HG03135 (cell line): ENCODE results near the gene RNASEH2B.

Experiments
- ATAC-seq: cut with Tn5 transposase; IDR thresholded peaks from one replicate; pipeline ENCODE4 v1.9.1; 2021; ENCODE audit warnings: mild to moderate bottlenecking, moderate library complexity; ENCODE audit not compliant: unreplicated experiment

Gene RNASEH2B

DNA sequence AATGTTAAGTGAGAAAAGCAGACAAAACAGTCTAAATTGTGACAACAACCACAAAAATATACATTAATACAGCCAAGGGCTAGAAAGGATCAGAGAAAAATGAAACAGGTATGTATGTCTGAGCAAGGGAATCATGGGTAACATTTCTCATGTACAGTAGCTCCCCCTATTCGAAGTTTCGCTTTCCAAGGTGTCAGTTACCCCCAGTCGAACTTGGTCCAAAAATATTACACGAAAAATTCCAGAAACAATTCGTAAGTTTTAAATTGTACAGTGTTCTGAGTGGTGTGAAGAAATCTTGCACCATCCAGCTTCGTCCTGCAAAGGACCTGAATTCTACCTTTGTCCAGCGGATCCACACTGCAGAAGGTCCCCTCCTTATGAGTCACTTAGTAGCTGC lies 1.8 kb upstream of the RNASEH2B start:
- no peak for ATAC-seq

DNA sequence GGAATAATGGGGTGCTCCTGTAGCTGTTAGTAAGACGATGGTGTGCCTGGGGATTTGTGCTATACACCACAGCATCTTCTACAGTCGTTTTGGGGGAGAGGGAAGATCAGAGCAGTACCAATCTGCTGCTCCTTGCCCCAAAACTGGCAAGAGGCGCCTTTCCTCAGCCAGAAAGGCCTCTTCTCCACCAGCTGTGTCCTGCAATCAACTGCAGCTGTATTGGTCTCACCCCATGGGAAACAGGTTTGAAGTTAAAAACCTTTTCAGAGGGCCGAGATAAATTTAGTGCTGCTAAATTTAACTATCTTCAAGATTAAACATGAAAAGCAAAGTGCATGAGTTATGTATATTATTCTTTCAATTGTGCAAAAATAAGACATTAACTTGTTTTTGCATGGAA lies 1.2 kb upstream of the RNASEH2B start:
- no peak for ATAC-seq

DNA sequence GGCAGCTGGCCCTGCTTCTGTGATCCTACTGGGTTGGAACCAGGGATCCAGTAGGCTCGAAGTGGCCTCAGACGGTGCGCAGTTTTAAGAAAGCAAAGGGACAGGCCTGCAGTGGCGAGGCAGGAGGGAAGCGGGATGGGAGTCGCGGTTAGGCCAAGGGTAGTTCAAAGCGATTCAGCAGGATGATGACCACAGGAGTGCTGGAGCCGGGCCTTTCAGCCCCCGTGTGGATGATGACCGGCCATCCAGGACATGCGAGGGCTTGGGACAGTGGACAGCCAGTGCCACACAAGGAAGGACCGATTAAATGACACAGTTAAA lies 854 bp downstream of the RNASEH2B start:
- ATAC-seq = no peak

DNA sequence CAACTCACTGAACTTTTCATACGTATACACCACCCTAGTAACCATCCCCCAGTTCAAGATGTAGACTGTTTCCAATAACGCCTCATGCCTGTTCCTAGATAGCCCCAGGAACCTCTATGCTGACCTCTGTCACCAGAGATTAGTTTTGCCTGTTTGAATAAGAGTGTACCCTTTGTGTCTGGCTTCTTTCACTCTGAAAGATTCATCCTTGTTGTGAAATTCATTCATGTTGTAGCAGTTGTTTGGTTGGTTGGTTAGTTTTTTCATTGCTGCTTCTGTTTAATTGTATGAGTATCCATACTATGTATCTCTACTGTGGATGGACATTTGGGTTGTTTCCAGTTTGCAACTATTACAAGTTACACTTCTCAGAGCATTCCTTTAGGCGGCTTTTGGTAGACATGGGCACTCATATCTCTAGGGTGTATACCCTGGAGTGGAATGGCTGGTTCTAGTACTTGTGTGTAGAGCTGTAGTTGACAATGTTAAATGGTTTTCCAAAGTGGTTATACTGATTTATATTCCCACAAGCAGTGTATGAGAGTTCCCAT lies 1.6 kb downstream of the RNASEH2B start:
- no peak for ATAC-seq

DNA sequence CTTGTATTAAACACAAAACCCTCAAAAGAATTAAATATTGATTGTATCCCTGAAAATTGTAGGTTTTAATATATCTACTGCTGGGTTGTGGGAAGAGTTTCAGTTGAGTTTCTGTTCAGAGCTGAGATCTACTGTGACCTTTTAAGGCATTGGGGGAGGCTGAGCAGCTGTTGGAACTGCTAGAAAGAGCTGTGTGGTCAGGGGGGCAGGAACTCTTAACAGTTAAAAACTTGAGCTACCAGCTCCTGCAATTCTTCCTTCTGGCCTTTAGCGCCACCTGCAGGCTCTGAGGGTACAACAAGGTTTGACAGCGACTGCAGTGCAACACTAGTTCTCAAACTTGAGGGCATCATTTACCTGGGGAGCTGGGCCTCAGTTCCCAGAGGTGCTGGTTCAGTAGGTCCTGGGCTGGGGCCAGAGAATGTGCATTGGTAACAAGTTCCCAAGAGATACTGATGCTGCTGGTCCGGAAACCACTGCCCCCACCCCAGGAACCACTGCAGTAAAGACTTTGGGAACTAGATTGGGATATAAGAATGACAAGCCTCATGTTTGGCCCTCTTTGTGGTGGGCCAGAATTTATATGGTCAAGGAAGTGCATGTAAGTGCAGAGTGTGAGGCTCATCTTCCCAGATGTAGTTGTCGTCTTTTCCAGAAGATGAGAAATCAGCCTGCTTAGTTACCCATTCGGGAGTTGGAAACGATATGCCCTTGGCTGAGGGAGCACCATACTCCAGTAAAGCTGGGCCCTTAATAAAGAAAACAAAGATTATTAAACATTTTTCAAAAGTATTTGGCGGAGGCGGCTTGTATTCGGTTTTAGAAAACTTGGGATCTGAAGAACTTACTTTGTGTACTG lies 2.6 kb downstream of the RNASEH2B start:
- peak; percentile 46 for ATAC-seq

DNA sequence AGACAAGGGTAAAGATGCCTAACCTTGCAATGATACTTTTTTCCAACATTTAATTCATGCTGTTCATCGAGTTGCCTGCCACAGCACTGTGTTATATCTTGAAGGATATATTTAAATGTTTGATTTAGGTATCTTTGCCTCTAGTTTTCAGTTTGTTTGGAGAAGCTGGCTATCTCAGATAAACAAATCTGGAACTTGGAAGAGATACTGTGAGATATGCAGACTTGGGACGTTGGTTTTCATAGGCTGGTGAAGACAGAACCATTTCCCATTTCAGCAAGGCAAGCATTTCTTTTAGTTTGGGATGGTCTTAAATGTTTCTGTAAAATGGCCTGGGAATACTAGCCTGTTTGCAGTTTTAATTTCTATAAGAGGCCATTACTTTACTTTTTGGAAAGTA lies 3.3 kb downstream of the RNASEH2B start:
- ATAC-seq = no peak

DNA sequence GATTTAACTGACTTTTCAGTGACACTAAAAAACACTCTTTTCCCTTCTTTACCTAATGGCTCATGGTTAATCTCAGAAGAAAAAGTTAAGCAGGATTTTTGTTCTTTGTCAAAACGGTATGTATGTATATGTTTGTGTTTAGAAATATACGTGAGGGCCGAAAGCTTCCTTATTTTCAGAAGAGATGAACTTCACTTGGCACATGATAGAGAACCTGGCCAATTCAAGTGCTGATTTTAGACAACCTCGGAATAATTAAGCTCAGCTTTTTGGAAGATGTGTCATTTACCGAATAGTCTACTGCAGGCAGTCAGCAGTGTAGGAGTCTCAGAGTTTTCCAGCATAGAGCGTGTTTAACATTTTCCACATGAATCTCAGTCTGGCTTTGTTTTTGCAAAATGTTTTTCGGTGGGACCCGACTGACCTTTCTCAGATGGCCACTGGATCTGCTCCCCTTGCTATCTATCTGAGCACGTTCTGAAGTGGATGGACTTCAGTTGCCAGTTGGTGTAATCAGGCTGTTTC lies 4.6 kb downstream of the RNASEH2B start:
- ATAC-seq = no peak

DNA sequence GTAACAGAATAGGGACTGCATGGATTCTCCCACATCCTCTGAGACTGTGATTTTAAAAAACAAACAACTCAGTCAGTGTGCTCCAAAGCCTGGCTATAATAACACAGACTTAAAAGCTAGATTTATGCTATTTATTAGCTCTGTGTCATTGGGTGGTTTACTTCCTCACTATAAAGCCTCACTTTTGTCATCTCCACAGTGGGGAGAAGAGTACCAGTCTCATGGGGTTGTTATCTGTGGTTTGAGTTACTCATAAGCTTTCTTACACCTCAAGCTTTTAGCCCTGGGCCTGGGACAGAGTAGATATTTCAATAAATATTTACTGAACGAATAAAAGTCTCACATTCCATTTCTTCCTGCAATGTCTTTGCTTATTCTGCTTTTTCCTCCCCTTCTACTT lies 5.3 kb downstream of the RNASEH2B start:
- ATAC-seq = no peak

DNA sequence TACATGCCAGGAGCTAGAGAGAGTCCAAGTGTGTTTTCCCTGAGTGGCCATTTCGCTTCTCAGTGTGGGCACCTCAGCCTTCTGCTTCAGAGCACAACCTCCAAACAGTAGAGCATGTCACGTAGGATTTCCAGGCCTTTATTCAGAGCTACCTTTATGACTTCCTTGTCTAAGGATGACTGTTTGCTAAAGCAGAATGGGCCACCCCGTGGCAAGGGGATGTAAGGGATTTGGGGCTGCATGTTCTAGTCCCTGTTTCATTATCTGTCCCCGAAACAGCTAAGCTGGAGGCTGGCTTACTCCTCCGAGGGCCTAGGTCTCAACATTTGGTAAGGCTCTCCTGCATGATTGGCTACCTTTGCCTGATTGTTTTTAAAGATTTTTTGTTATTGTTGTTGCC lies 6.0 kb downstream of the RNASEH2B start:
- ATAC-seq = no peak

DNA sequence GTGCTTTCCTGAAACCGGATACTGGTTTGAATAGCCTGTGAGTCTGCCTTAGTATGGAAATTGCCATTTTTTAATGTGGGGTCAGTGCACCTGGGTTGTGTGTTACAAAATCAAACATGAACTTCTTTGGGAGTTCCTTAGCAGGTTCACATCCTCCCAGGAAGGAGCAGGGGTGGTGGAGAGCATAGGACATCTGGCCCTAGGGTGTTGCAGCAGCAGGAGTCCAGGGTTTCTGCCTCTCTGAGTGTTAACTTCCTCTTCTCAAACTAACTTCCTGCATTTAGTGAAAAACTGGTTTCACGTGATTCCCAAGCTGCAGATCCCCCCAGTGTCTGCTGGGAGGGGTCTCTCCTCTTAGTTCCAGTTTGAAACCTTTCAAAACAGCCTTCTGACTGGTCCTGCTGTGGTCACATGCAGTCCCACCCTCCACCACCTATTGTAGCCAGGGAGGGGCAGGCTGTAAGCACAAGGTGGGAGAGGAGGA lies 7.2 kb downstream of the RNASEH2B start:
- ATAC-seq = no peak

DNA sequence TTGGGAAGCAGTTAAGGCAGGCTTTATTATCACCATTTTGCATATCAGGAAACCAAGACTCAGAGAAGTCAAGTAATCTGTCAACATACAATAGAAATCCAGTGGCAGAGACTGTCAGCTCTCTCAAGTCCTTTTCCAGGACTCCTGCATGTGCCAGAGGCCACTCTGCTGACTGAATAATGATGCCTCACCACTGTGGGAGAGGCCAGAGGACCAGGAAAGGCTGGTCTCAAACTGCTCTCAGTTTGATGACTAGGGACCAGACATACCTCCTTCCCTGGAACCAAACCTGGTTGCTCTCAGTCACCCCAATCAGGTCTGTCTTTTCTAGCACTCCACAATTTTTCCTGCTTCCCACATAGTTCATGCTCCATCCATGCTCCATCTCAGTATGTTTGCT lies 8.0 kb downstream of the RNASEH2B start:
- ATAC-seq = no peak

DNA sequence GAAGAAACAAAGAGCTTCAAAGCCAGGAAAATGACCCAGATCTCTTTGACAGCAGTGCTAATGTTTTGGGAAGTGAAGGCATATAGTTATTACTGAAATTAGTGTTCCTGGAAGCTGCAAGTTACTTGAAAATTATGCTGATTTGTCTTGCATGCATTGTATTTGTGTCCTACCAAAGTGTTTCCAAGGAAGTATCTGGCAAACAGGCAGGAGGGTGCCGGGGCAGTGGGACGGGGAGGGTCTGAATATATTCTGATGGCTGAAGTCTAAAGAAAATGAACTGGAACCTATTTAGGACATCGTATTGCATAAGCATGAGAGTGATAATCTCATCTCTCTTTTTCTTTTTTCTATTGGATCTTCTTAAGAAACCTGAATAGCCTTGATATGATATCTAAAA lies 9.0 kb downstream of the RNASEH2B start:
- ATAC-seq = no peak

DNA sequence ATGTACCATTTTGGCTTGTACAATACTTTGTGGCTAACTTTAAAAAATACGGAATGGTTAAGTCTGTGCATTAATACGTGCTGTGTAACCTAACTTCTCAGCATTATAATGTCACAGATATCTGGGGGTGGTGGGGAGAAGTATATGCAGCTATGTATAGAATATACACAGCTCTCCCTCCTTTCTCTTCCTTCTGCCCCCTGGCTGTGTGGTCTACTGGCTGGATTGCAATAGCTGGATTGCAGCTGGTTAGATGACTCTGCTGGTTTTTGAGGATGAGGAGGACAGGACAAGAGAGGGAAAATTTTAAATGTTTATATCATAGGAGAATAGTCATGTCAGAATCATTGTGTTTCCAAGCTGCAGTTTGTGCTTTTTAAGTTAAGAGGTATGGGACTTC lies 9.7 kb downstream of the RNASEH2B start:
- ATAC-seq = no peak

DNA sequence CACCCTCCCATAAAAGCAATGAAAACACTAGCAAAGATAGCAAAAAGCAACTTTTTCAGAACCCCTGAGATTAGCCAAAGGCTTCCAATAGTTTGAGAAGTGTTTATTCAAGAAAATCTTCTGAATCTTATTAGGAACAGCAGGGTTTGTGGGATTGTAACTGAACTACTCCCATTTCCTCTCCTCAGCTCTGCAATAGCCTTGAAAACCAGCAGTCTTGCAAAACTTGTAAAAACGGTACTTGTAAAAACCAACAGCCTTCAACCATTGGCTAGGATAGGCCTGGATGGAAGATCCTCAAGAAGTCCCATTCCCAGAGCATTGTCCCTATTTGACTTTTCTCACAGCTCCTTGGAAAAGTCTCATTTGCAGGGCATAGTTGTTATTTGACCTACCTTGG lies 12.1 kb downstream of the RNASEH2B start:
- ATAC-seq = no peak

DNA sequence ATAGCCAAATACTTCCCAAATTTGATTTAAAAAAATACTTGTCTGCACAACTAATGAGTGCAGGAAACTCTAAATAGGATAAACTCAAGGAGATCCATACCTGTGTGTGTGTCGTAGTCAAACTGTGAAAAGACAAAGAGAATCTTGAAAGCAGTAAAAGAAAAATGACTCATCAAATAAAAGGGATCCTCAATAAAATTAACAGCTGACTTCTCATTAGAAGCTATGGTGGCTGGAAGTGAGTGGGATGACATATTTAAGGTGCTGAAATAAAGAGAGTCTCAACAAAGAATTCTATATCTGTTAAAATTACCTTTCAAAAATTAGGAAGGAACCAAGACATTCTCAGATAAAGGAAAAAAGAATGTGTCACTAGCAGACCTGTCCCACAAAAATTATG lies 13.7 kb downstream of the RNASEH2B start:
- ATAC-seq = no peak

DNA sequence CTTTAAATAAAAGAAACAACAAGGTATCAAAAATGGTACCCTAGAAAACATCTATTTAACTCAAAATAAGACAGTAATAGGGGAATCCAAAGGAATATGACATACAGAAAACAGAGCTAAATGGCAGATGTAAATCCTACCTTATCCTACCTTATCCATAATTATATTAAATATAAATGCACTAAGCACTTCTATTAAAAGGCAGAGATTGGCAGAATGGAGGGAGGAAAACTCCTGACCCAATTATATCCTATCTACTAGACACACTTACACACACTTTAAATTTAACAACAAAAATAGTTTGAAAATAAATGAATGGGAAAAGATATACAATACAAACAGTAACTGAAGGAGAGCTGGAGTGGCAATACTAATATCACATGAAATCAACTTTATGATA lies 14.4 kb downstream of the RNASEH2B start:
- ATAC-seq = no peak

DNA sequence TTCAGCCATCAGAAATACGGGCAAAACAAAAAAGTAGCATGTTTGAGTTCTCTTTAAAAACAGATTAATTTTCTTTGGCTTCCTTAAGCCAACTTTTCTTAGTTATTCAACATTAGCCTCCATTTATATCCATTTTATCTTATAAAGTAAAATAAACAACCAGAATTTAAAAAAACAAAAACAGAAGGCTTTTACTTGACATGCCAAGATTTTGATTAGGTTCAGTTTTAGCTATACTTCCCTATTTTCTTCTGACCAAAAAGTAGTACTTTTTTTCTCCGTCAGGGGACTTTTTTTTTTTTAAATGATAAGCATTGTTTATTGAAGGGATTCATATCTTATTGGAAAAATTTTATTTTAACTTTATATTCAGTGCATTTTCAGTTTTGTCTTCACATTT lies 18.1 kb downstream of the RNASEH2B start:
- ATAC-seq = no peak

DNA sequence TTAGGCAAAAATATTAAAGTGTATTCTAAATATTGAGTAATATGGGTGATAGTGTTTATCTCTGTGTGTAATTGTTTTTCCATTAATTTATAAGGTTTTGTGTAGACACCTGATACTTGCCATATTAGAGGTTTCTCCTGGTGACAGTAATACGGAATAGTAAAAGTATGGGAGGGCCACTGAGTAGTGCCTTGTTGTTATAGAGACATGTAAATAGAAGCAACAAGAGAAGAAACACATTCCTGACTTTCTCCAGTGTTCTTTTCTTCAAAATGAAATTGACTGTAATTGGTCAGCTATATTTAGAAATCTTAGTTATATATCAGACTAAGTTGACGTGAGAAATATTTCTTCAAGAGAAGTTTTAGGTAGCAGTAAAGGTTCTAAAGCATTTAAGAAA lies 18.5 kb downstream of the RNASEH2B start:
- no peak for ATAC-seq

DNA sequence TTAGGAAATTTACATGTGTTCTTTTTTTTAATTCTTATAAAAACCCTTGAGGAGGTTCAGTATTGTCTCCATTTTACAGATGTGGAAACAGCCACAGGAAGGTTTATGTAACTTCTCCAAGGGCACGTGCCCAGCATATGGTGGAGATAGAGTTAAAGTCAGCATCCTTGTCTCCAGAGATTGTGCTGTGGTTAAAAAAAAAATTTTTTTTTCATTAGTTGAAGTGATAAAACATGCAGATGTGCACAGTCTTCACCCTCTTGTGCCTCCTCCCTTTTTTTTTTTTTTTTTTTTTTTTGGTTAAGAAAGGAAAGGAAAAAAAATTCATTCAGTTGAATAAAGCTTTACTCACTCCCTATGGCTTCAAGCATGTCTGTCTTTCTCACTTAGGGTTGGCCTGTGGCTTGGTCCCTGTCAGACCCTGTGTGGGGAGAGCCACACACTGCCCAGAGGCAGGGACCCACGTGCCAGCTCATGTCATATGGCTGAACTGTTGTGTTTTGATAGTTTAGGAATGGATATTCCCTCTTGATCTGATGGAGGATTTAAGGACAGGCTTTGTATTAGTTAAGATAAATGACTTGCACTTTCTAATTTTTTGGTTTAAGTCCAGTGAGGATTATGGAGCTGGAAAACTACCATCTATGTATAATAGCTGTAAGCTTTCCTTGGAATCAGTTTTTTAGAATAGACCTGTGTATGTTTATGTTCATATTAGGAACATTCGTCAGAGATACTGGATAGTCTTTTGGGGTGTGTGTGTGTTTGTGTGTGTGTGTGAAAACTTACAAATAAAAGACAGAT lies 19.3 kb downstream of the RNASEH2B start:
- ATAC-seq = no peak

DNA sequence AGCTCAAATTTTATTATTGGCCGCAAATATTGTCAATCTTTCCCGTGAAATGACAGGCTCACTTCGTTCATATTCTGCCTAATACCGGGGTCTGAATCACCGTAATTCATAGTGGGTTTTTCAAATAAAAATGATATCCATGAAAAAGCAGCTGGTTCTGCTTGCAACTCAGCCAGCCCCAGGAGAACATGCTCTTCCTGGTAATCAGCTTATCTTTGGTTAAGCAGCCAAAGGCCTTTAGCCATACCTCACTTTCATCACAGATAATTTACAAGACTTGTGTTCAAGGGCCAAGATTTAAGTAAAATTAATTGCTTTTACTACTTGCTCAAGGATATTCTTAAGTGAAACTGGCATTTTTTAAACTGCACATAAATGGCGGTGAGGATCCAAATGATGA lies 22.5 kb downstream of the RNASEH2B start:
- no peak for ATAC-seq

DNA sequence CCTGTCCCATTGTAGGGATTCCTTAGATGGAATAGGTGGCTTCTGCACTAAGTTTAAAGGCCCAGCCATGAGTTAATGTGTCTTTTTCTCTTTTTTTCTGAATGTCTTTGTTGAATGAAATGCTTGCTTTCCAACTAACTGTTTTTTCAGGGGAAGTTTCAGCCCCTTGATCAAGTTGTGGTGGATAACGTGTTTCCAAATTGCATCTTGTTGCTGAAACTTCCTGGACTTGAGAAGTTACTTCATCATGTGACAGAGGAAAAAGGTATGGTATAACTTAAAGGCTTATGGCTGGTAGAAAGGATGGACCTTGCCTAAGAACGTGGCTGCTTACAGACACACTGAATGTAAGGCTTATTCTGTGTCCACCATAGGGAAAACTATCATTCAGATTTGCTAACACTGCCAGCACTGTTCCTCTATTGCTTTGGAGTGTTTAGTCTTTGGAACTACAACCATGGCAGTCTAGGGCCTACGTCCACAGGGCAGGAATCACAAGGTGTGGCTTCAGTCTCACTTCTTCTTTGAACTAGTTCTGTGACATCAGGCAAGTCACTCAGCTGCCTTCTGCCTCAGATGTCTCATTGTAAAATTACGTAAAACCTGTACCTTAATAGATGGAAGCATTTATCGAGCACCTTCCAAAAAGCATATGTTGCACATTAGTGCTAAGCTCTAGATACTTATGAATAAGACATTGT lies 25.3 kb downstream of the RNASEH2B start:
- no peak for ATAC-seq
